Measurements from ENCODE around the gene CDX2. TPM values are rescaled to one million over a fixed set of nuclear protein-coding genes. Genes with fewer than 3 reads are reported as not detected.

Gene CDX2
- total RNA-seq, 4 donors from 2014 or later = not detected

DNA sequence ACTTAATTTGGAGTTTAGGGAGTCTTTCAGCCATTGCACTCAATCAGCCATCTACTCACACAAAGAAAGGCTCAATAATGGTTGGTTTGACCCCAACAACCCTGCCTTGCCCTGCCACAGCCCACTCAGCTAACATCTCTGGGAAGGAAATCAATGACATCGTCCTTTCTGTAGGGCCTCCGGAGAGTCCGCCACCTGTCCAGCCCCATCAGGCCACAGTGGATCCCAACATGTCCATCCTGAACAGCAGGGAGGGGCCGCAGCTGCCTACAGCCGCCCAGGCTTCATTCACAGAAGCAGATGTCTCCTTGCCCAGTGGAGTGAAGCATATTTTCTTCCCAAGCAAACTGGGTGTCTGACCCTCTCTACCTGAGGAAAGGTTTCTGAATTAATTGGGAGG lies 4.2 kb upstream of the CDX2 start:
- no peak for DNase-seq (ENCODE audit: low spot score)
- ATAC-seq (ENCODE audit: low FRiP score) = no peak
- TF ChIP-seq, protein P1, sequence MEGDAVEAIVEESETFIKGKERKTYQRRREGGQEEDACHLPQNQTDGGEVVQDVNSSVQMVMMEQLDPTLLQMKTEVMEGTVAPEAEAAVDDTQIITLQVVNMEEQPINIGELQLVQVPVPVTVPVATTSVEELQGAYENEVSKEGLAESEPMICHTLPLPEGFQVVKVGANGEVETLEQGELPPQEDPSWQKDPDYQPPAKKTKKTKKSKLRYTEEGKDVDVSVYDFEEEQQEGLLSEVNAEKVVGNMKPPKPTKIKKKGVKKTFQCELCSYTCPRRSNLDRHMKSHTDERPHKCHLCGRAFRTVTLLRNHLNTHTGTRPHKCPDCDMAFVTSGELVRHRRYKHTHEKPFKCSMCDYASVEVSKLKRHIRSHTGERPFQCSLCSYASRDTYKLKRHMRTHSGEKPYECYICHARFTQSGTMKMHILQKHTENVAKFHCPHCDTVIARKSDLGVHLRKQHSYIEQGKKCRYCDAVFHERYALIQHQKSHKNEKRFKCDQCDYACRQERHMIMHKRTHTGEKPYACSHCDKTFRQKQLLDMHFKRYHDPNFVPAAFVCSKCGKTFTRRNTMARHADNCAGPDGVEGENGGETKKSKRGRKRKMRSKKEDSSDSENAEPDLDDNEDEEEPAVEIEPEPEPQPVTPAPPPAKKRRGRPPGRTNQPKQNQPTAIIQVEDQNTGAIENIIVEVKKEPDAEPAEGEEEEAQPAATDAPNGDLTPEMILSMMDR (IDR thresholded peaks at IDR 0.05) = no peak

DNA sequence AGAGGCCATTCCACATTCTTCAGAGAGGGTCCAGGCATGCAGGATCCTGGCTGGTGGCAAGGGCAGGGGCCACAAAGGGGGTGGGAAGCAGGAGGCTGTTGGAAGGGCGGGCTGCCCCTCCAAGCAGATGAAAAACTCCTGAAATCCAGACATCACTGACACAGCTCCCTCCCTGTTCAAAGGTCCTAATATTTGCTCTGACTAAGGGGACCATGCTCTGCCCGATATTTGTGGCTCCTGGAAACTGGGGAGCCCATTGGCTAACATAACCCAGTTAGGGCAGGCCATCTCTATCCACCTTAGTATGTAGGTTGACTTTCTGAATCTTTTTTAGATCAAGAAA lies 3.3 kb upstream of the CDX2 start:
- TF ChIP-seq, protein P1 (IDR thresholded peaks at IDR 0.05) = no peak
- ATAC-seq (ENCODE audit: low FRiP score) (no peak), DNase-seq (ENCODE audit: low spot score) (no peak)

GRCh38 chr13:27971776-27972477 lies 2.8 kb upstream of the CDX2 start:
- ATAC-seq (ENCODE audit: low FRiP score) (no peak), DNase-seq (ENCODE audit: low spot score) (no peak)
- TF ChIP-seq, protein P1 (IDR thresholded peaks at IDR 0.05) = no peak

DNA sequence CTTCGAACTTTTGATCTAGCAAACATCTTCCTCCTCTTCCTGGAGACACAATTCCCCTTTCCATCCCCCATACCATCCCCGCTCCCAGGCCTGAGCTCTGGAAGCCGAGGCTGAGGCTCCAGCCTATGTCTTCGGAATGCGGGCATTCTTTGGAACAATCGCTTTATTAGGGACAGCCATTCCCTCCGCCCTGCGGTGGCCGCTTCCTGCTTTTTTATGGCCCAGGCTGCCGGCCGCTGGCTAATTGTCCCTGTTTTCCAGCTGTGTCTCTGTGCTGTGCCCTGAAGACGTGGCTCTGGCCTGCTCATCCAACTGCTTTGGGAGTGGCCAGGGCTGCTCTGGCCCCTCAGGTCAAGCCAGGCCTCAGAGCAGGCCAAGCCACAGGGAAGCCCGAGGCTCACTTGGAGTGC lies 2.1 kb upstream of the CDX2 start:
- ATAC-seq (ENCODE audit: low FRiP score) = no peak
- TF ChIP-seq, protein P1 (IDR thresholded peaks at IDR 0.05) = no peak
- DNase-seq (ENCODE audit: low spot score) = no peak

DNA sequence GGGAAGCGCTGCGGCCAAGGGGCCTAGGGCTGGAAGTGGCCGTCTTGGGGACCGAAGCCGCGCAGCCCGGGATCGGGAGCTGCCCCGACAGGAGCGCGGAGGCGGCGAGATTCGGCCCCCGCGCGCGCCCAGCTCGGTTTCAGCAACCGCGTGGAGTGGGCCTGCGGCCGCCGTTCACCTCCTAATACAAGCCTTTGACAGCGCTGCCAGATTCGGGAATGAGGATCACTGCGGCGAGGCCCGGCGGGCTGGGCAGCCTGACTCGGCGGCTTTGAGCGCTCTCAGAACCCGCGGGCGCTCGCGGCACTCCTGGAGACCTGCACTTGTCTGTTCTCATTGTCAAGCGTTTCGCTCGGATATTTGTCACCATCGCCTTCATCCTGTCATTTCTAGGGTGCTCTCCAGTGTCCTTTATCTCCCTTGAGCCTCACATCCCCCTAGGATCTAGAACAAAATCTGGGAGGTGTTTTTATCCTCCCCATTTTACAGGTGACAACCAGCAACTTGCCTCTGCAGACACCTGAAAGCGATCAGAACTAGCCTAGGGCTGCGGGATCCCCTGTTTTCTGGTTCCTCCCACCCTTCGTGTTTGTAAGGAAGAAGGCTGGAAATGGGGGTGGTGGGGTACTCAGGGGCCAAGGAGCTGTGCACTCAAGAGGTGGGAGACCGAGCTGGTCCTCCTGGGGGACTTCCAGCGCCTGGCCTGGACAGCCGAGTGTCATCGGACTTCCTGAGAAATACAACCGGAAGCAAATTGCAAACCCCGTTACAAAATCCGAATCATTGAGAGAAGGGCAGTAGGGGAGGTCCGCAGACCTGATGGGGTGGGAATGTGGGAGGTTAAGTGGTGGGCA lies 1.5 kb upstream of the CDX2 start:
- no peak for DNase-seq (ENCODE audit: low spot score)
- no peak for ATAC-seq (ENCODE audit: low FRiP score)
- TF ChIP-seq, protein P1 (IDR thresholded peaks at IDR 0.05) = no peak

DNA sequence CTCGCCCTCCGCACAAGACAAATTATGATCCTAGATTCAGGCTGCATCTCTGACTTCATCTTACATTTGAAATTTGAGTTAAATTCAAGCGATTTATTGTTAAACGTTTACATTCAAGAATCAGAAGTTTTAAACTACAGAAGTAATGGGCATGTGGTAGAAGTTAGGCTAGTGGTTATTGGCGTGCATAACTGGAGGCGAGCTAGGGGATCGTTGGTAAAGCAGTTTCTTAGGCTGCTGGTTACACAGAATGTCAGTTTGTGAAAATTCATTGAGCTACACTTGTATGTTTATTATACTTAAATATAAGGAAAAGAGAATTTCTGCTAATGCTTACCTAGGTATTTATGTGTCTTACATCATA lies 733 bp upstream of the CDX2 start:
- TF ChIP-seq, protein P1 (IDR thresholded peaks at IDR 0.05) = no peak
- ATAC-seq (ENCODE audit: low FRiP score) (no peak), DNase-seq (ENCODE audit: low spot score) (no peak)

Data from omental fat pad (tissue), 4 donors.